Measurements from ENCODE around the gene SMG6.
"Not testable (repeated sequence)": the region's sequence is repeated elsewhere in the genome, so short reads cannot be mapped to it uniquely, and the experiment has no call there.

The SMG6 gene

DNA sequence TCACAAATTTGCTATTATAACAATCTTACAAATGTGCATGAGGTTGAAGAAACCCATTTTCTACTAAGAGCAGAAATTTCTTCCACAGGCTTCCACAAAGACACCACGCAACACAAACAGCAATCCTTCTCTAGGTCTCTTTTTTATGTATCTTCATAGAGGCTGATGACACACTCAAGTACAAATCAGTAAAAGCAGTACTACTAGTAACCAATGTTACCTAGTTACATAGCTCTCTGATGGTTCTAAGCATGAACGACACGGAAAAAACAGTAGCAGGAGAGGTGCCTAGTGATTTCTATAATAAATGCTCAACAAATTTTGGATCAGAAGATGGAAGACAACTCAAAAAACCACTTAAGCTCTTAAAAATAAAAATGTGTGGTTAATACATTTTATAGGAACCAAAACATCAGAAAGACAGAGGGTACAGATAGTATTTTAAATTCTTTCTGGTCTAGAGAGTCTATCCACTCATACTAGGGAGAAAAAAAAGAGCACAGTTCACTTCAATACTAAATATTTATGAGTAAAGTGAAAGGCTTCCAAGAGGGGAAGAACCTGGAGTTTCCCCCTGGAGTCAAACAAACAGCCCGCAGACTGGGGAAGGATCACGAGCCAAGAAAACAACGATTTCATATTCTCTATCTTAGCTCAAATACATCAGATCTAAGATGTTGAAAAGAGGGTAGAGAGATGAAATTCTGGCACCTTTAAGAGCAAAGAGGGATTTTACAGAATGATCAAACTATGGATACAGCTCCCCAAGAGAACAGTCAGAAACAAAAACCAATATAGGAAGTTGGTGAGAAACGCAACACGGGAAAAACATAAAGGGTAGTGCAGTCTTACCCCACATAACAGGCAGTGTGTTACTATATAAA is 40.2 kb downstream of the SMG6 start:
- DNase-seq (ENCODE audit: low read depth): no peak

DNA sequence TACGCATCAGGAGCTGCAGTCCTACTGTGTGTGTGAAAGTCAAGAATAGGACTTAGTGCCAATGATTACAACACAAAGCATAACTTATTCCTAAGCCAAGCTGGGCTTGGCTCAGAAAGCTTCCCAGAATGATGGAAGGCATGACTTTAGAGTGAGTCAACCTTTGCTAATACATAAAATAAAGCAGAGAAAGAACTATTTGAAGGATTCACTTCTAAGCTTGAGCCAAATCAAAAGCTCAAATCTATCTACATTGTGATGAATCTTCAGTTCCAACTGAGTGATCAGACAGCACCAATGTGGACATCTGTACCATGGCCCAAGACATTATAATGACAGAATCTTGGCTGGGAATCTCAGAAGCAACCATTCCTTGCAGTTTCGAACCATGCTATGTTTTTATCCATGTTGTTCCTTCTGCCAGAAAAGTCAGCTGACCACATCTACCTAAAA is 41.4 kb downstream of the SMG6 start:
- DNase-seq (ENCODE audit: low read depth): no peak

- DNase-seq (ENCODE audit: low read depth): peak; percentile 49
Observed at GRCh38 chr17:2259769-2260536, 43.6 kb downstream of the SMG6 start.

- not testable (repeated sequence) for DNase-seq (ENCODE audit: low read depth)
Observed at GRCh38 chr17:2258830-2259229, 44.8 kb downstream of the SMG6 start.

- DNase-seq (ENCODE audit: low read depth): no peak
Observed at GRCh38 chr17:2253768-2254406, 49.7 kb downstream of the SMG6 start.

DNA sequence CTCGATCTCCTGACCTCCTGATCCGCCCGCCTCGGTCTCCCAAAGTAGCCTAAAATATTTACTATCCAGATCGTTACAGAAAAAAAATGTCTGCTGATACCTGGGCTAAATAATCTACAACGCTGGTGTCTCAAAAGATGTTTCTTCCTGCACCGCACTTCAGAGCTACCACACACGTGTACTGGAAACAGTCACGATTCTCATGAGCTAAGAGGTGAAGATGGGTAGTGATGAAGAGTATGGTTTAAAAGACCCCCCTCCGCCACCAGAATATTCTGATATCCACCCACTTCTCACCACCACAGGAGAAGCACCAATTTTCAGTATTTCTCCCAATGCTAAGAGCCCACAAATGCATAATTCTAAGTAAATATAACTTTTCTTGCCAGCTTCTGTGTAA is 50.2 kb downstream of the SMG6 start:
- DNase-seq (ENCODE audit: low read depth): no peak

DNA sequence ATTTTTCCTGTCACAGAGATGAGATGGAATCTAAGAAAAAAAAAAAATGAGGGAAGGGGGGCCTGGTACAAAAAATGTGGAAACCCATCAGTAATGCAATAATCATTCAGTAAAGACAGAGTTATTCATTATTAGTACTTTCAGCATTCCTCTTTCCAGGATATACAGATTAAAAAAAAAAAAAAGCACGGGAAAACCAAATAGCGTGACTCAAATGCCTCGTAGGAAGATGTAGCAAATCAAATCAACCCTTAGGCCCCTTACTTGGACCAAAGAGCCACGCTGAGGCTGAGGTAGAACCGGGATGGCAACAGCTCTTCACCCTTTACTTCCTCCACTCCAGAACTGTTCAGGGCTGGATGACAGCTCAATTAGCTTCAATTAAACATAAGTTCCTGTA is 52.5 kb downstream of the SMG6 start:
- DNase-seq (ENCODE audit: low read depth): no peak

DNA sequence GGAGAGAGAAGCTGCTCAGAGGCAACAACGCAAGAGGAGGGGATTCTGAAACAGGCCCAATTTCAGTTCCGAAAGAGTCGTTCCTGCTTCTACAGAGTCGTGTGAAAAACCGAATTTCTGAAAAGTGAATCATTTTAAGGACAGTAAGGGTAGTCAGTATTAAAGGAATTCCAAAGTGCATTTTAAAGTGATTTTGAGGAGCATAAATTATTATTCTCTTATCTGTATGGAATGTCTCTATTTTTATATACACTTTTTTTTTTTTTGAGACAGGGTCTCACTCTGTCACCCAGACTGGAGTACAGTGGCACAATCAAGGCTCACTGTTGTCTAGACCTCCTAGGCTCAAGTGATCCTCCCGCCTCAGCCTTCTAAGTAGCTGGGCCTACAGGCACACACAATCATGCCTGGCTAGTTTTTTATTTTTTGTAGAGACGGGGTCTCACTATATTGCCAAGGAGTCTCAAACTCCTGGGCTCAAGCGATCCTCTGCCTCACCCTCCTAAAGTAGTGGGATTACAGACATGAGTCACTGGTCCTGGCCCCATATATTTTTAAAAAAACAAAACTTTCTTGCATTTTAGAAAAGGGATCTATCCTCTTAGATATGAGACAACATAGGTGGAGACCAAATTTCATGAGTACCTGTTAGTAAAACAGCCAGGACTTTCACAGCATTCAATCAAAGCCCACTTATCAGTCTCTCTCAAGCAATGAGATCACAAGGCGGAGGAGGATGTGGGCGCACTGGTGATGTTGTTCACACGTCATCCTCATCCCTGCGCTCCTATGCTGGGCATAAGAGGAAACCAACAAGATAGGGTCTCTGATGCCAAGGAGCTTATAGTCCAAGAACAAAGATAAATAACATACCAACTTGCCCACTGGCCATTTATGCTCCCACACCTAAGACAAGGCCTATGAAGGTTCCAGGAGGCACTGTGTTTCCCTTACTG is 53.2 kb downstream of the SMG6 start:
- no peak for DNase-seq (ENCODE audit: low read depth)

DNA sequence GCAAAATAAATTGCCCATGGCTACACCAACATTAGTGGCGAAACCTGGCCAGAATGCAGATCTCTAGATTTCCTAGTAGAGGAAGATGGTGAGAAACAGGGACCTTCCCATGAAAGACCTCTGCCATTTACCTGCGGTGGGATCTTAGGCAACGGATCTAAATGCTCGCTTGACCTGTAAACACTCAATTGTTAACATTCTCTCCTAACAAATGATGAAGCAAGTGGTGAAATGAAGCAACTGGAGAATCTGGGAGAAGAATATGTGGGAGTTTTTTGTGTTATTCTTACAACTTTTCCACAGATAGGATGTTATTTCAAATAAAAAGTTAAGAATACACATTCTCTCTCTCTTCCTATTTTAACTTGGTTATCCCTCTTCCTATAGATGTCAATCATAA is 56.6 kb downstream of the SMG6 start:
- no peak for DNase-seq (ENCODE audit: low read depth)

- peak; percentile 64 for DNase-seq (ENCODE audit: low read depth)
Observed at GRCh38 chr17:2244545-2245525, 58.8 kb downstream of the SMG6 start.

- DNase-seq (ENCODE audit: low read depth): no peak
Observed at GRCh38 chr17:2243953-2244352, 59.6 kb downstream of the SMG6 start.

DNA sequence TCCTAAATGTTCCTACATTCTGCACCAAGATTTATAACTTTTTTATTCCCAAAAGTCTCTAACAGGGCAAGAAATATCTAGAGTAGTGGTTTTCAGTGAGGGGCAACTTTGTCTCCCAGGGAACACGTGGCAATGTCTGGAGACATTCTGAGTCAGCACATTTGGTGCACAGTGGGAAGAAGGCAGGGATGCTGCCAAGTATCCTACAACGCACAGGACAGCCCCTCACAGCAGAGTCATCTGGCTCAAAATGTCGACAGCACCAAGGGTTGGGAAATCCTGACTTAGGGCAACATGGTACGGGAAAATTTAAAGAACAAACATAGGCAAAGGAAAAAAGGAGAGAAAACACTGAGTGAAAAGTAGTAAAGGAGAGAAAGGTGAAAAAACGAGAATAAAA is 61.8 kb downstream of the SMG6 start:
- DNase-seq (ENCODE audit: low read depth): no peak

DNA sequence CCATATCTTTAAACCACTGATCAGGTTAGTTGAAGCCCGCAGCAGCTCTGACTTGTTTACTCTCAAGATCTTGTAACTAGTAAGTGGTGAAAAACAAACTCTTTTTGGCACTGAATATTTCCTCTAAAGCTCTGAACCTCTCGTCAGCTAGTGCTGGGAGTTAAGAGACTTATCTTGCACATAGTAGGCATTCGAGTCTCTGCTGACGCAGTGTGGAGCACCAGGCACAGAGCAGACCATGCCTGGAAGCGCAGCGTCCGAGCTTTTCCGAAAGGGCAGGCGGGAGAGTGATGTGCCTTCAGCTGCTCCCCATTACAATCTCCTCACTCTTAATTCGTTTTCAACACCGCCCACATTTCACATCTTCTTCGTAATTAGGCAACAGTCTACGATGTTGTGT is 63.0 kb downstream of the SMG6 start:
- DNase-seq (ENCODE audit: low read depth): no peak

DNA sequence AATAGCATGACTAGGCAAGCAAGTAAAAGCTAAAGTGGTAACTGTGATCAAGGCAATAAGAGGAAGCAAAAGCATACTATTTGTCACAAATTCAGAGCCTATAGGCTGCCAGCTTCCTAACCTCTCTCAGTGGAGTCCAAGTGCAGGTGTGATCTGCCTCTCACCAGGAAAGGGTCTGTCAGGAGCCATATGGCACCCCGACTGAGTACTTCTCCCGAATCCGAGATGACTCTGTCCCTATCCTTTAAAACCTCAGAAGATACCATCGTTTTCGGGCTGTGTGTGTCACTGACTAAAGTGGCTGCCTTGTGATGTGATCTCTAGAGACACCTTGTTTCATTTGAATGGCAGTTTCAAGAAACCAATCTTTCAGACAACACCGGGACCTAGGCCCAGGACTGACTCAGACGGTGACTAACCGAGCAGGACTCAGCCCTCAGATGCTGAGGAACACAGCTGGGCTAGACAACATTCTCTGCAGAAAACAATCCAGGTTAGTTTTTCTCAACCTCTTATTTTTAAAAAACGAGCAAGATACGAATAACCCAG is 63.6 kb downstream of the SMG6 start:
- DNase-seq (ENCODE audit: low read depth): no peak

- no peak for DNase-seq (ENCODE audit: low read depth)
Observed at GRCh38 chr17:2239170-2239551, 64.4 kb downstream of the SMG6 start.

DNA sequence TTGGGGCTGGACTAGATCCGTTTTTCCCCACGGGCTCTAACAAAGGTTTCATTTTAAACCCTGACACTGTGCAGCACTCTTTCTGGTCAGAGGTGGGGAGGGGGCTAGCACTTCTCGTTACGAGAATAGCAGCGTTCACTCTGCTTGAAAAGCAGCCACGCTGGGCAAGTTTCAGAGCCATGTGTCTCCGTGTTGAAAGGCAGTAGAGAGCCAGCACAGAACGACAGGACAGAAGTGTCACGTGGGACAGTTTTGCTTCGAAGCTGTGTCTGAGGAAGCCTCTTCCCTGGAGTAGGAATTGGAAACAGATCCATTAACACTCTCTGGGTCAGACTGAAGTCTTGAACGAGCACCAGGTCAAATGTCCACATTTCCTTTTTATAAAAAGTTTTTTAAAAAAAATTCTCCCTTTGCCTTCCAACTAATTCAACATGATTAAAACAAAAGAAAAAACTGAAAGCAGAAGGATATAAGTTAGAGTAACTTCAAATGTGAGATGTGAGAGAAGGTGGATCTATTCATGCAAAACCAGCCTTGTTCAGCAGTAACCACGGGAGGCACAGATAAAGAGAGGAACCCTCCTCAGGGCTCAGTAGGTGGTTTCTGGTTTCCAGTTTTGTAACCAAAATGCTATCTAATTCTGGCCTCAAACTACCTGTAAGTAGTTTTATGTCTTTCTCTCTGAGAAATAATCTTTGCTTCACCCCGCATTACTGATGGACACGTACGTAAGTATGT is 65.0 kb downstream of the SMG6 start:
- no peak for DNase-seq (ENCODE audit: low read depth)

DNA sequence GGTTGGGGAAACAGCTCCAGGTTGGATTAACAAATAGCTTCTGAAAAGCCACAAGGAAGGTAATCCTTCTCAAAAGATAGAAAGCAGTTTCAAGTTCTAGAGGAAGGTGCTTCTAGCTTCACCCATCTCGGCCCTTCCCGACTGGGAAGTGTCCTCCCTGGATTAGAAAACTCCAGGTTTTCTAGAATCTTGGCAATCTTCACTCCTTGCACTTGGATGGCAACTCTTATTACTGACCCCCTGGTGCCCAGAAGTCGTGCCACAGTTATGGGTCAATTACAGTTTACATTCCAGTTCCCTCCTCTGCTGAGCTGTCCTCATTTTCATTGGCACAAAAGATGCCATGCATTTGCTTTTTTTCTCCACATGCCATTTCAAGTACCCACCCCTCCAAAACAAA is 65.6 kb downstream of the SMG6 start:
- no peak for DNase-seq (ENCODE audit: low read depth)

GRCh38 chr17:2237521-2237921 is 66.1 kb downstream of the SMG6 start:
- DNase-seq (ENCODE audit: low read depth): no peak

DNA sequence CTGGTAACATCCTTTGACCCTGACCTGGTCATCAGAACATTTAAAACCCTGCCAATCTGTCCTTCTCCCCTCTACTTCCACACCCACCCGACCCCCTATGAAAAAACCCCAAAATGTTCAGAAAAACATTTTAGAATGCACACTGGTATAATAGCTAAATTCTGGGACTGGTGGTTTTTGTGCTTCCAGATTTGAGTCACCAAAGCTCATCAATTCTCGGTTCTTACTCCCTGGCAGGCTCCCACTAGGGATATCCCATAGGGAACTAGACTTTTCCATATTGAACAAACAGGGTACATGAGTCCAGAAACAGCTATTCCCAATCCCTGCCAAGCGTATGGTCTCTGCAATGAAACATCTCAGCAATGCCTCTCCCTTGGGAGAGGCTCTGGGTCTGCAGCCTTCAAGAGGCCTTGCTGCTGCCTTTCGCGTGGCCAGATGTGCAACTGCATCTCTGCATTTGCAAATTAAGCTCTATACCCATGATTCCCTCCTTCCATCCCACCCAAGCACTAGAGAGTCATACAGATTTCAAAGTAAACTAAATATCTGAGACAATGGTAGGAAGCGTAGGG is 67.7 kb downstream of the SMG6 start:
- no peak for DNase-seq (ENCODE audit: low read depth)
